Neural progenitor cell (in vitro differentiated cells): ENCODE data around the gene PUS7L. TPM values are rescaled to one million over a fixed set of nuclear protein-coding genes. Genes with fewer than 3 reads are reported as not detected.
A peak's percentile ranks its signal among the peaks of the same experiment; 100 is the strongest.

Experiments used
- DNase-seq: peaks from one replicate; pipeline ENCODE4 v3.0.0-alpha.2; 2016; ENCODE audit warnings: low spot score
- H2AFZ ChIP-seq: fragments of 200-600 bp; sonication (generic); replicated peaks from 2 replicates; pipeline ENCODE4 v1.6.1; 2016; ENCODE audit warnings: antibody characterized with exemption
- H3F3A ChIP-seq: fragments of 200-600 bp; sonication (generic); 2 replicates; pipeline ENCODE4 v1.6.1; 2016; ENCODE audit warnings: antibody characterized with exemption, low read depth
- H3K27ac ChIP-seq: fragments of 200-600 bp; sonication (generic); 2 replicates; pipeline ENCODE4 v1.5.1; 2016; ENCODE audit warnings: mild to moderate bottlenecking
- H3K27me3 ChIP-seq: fragments of 200-600 bp; sonication (generic); 2 replicates; pipeline ENCODE4 v1.6.1; 2016; ENCODE audit warnings: mild to moderate bottlenecking, moderate library complexity
- H3K36me3 ChIP-seq: fragments of 200-600 bp; sonication (generic); 2 replicates; pipeline ENCODE4 v1.5.1; 2016
- H3K4me1 ChIP-seq: fragments of 200-600 bp; sonication (generic); 2 replicates; pipeline ENCODE4 v1.6.1; 2016; ENCODE audit warnings: mixed run types
- H3K4me2 ChIP-seq: fragments of 200-600 bp; sonication (generic); 2 replicates; pipeline ENCODE4 v1.6.1; 2016
- H3K4me3 ChIP-seq: fragments of 200-600 bp; sonication (generic); 2 replicates; pipeline ENCODE4 v1.5.1; 2016
- H3K79me2 ChIP-seq: fragments of 200-600 bp; sonication (generic); 2 replicates; pipeline ENCODE4 v1.6.1; 2016; ENCODE audit warnings: low read depth
- H3K9ac ChIP-seq: fragments of 200-600 bp; sonication (generic); 2 replicates; pipeline ENCODE4 v1.6.1; 2016
- H3K9me3 ChIP-seq: fragments of 200-600 bp; sonication (generic); 2 replicates; pipeline ENCODE4 v1.5.1; 2016; ENCODE audit warnings: low read depth
- H4K20me1 ChIP-seq: fragments of 200-600 bp; sonication (generic); 2 replicates; pipeline ENCODE4 v1.6.1; 2016; ENCODE audit warnings: low read depth
- H3K27ac Mint-ChIP-seq: 3 replicates; pipeline ENCODE4 v1.8.0; 2021; ENCODE audit warnings: mixed read lengths
- H3K27me3 Mint-ChIP-seq: 2 replicates; pipeline ENCODE4 v1.8.0; 2022; ENCODE audit warnings: low read depth, mild to moderate bottlenecking, inconsistent platforms, moderate library complexity, mixed read lengths; ENCODE audit not compliant: insufficient read depth
- H3K36me3 Mint-ChIP-seq: 3 replicates; pipeline ENCODE4 v1.8.0; 2021; ENCODE audit warnings: mixed read lengths
- H3K4me1 Mint-ChIP-seq: 3 replicates; pipeline ENCODE4 v1.8.0; 2021; ENCODE audit warnings: mixed read lengths
- H3K4me3 Mint-ChIP-seq: 3 replicates; pipeline ENCODE4 v1.8.0; 2021; ENCODE audit warnings: mild to moderate bottlenecking, moderate library complexity, mixed read lengths
- H3K9me3 Mint-ChIP-seq: 3 replicates; pipeline ENCODE4 v1.8.0; 2020; ENCODE audit warnings: mixed read lengths
- EZH2 ChIP-seq: fragments of 200-600 bp; sonication (generic); IDR thresholded peaks from 2 replicates; pipeline ENCODE4 v1.6.1; 2017; ENCODE audit warnings: antibody characterized with exemption, mild to moderate bottlenecking, moderate library complexity
- EZH2phosphoT487 ChIP-seq: fragments of 200-600 bp; sonication (generic); IDR thresholded peaks from 2 replicates; pipeline ENCODE4 v1.6.1; 2017; ENCODE audit warnings: antibody characterized with exemption
- total RNA-seq: library from RNA; depleted of rRNA; stranded (reverse); fragments of >200 nt; gene quantifications from 2 replicates; pipeline ENCODE4 v1.2.3, GENCODE V29; 2015; ENCODE audit warnings: low replicate concordance
- TF ChIP-seq, protein P1 (sequence below): fragments of 200-600 bp; sonication (generic); IDR thresholded peaks from 2 replicates; pipeline ENCODE4 v1.5.1; 2017; ENCODE audit warnings: antibody characterized with exemption, mild to moderate bottlenecking

PUS7L gene
- total RNA-seq, 1 donor from 2014 or later: 42.6 TPM

GRCh38 chr12:43762596-43762995 lies 4.0 kb upstream of the PUS7L start:
- Mint-ChIP-seq H3K4me3 (no peak overlapping the region), H3K36me3 (no peaks in the 10 kb centered on the region), H3K9me3 (peaks cover 4% of the 10 kb centered on the region), H3K27me3 (peaks cover 2% of the 10 kb centered on the region), H3K4me1 (peaks cover 3% of the 10 kb centered on the region), H3K27ac (no peak overlapping the region)
- Histone ChIP-seq H3F3A (peaks cover 13% of the 10 kb centered on the region), H3K9ac (no peak overlapping the region), H3K79me2 (peaks cover 5% of the 10 kb centered on the region), H3K27ac (no peak overlapping the region), H2AFZ (no peak overlapping the region), H3K36me3 (no peaks in the 10 kb centered on the region), H4K20me1 (no peaks in the 10 kb centered on the region), H3K27me3 (no peaks in the 10 kb centered on the region), H3K4me1 (peaks cover 18% of the 10 kb centered on the region), H3K9me3 (no peaks in the 10 kb centered on the region), H3K4me3 (no peak overlapping the region), H3K4me2 (peak overlapping the region; percentile 20)
- DNase-seq: no peak
- TF ChIP-seq, protein P1, sequence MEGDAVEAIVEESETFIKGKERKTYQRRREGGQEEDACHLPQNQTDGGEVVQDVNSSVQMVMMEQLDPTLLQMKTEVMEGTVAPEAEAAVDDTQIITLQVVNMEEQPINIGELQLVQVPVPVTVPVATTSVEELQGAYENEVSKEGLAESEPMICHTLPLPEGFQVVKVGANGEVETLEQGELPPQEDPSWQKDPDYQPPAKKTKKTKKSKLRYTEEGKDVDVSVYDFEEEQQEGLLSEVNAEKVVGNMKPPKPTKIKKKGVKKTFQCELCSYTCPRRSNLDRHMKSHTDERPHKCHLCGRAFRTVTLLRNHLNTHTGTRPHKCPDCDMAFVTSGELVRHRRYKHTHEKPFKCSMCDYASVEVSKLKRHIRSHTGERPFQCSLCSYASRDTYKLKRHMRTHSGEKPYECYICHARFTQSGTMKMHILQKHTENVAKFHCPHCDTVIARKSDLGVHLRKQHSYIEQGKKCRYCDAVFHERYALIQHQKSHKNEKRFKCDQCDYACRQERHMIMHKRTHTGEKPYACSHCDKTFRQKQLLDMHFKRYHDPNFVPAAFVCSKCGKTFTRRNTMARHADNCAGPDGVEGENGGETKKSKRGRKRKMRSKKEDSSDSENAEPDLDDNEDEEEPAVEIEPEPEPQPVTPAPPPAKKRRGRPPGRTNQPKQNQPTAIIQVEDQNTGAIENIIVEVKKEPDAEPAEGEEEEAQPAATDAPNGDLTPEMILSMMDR: no peak
- TF ChIP-seq EZH2 (no peak), EZH2phosphoT487 (no peak)

DNA sequence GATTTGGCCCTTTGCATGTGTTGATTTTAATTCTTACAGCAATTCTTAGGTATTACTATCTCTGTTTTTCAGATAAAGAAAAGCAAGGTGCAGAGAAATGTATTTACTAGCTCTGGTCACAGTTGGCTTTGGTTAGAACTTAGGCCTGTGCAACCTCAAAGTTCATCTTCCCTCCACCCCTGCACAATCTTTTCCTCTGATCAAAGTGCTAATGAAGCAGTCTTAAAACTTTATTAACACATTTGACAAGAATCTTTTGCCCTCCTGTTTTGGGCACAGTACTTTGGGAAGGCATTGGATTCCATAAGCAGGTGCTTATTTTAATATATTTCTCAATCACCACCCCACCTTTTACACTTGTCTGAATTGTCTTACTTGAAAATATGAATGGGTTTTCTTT lies 2.9 kb upstream of the PUS7L start:
- DNase-seq: no peak
- H3K4me3 Mint-ChIP-seq: no peak overlapping the region
- H3K27ac Mint-ChIP-seq: no peak overlapping the region
- Histone ChIP-seq H3K4me3 (no peak overlapping the region), H4K20me1 (no peaks in the 10 kb centered on the region), H3K27ac (no peak overlapping the region), H3F3A (peaks cover 13% of the 10 kb centered on the region), H3K36me3 (no peaks in the 10 kb centered on the region), H3K9me3 (no peaks in the 10 kb centered on the region), H2AFZ (no peak overlapping the region), H3K4me2 (no peak overlapping the region), H3K9ac (no peak overlapping the region), H3K27me3 (no peaks in the 10 kb centered on the region), H3K4me1 (peaks cover 18% of the 10 kb centered on the region), H3K79me2 (peaks cover 14% of the 10 kb centered on the region)
- H3K9me3 Mint-ChIP-seq: peaks cover 4% of the 10 kb centered on the region
- H3K4me1 Mint-ChIP-seq: peaks cover 3% of the 10 kb centered on the region
- H3K36me3 Mint-ChIP-seq: no peaks in the 10 kb centered on the region
- H3K27me3 Mint-ChIP-seq: peaks cover 2% of the 10 kb centered on the region
- no peak for TF ChIP-seq EZH2phosphoT487

DNA sequence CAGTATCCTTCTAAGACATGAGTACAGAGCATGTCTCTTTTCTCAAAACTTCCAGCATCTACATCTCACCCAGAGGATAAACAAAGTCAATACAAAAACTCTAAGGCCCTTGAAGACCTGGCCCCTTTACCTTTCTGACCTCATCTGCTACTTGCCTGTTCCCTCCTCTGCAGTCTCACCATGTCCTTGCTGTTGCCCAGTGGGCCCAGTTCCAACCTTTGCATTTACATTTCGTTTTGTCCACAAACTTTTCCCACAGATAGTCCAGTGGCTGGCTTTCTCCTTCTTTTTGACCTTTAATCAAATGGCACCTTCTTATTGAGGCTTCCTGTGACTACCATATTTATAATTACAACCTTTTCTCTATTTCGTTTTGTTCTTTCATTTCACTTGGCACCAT lies 1.8 kb upstream of the PUS7L start:
- H3K36me3 ChIP-seq: no peaks in the 10 kb centered on the region
- peaks cover 3% of the 10 kb centered on the region for H3K4me1 Mint-ChIP-seq
- no peak overlapping the region for H3K9ac ChIP-seq
- no peak overlapping the region for H3K27ac Mint-ChIP-seq
- no peak overlapping the region for H3K27ac ChIP-seq
- H3K79me2 ChIP-seq: peaks cover 22% of the 10 kb centered on the region
- no peak overlapping the region for H2AFZ ChIP-seq
- TF ChIP-seq EZH2 (no peak), EZH2phosphoT487 (no peak)
- TF ChIP-seq, protein P1: no peak
- no peaks in the 10 kb centered on the region for H3K27me3 ChIP-seq
- H3K9me3 Mint-ChIP-seq: peaks cover 4% of the 10 kb centered on the region
- H3K36me3 Mint-ChIP-seq: no peaks in the 10 kb centered on the region
- no peak overlapping the region for H3K4me3 Mint-ChIP-seq
- no peaks in the 10 kb centered on the region for H3K9me3 ChIP-seq
- peaks cover 2% of the 10 kb centered on the region for H3K27me3 Mint-ChIP-seq
- H3K4me1 ChIP-seq: peaks cover 18% of the 10 kb centered on the region
- H3F3A ChIP-seq: peaks cover 13% of the 10 kb centered on the region
- no peaks in the 10 kb centered on the region for H4K20me1 ChIP-seq
- peak overlapping the region; percentile 82 for H3K4me2 ChIP-seq
- DNase-seq: no peak
- H3K4me3 ChIP-seq: no peak overlapping the region

DNA sequence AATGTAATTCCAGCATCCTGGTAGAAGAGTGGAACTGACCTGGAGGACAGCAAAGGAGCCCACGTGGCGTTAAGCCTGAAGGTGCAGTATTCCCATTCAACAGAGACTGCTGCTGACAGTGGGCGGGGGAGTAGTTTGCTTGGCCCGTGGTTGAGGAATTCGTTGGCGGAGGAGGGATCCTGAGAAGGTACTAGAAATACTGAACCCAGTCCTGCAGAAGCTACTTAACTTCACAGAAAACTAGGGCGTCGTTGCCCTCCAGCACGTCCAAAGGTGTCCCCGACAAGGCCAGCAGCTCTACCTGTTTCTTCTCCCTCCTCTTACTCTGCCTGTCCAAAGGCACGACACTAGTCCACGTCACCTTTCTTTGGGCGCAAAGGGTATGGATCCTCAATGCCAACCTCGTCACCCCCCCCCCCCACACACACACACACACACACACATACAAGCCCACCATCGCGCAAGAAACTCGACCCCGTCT lies 303 bp downstream of the PUS7L start:
- Histone ChIP-seq H3K4me1 (peaks cover 18% of the 10 kb centered on the region), H3K9ac (no peak overlapping the region), H3K27me3 (no peaks in the 10 kb centered on the region), H3K4me3 (peak overlapping the region; percentile 69), H2AFZ (peak overlapping the region; percentile 72), H3F3A (peaks cover 13% of the 10 kb centered on the region), H3K79me2 (peaks cover 25% of the 10 kb centered on the region), H3K36me3 (peaks cover 12% of the 10 kb centered on the region), H3K27ac (no peak overlapping the region), H3K9me3 (no peaks in the 10 kb centered on the region), H3K4me2 (peak overlapping the region; percentile 82), H4K20me1 (no peaks in the 10 kb centered on the region)
- H3K36me3 Mint-ChIP-seq: no peaks in the 10 kb centered on the region
- H3K4me3 Mint-ChIP-seq: peak overlapping the region; percentile 79
- peaks cover 3% of the 10 kb centered on the region for H3K4me1 Mint-ChIP-seq
- peak; percentile 43 for DNase-seq
- no peak overlapping the region for H3K27ac Mint-ChIP-seq
- TF ChIP-seq, protein P1: no peak
- TF ChIP-seq EZH2phosphoT487: no peak
- no peak for TF ChIP-seq EZH2
- peaks cover 4% of the 10 kb centered on the region for H3K9me3 Mint-ChIP-seq
- peaks cover 2% of the 10 kb centered on the region for H3K27me3 Mint-ChIP-seq
